ENCODE results near the gene ZBED4. TPM values are rescaled to one million over a fixed set of nuclear protein-coding genes. Genes with fewer than 3 reads are reported as not detected.
"Not testable (repeated sequence)": the region's sequence is repeated elsewhere in the genome, so short reads cannot be mapped to it uniquely, and the experiment has no call there.

The ZBED4 gene
- total RNA-seq, 2 donors from 2014 or later: 7.3 to 8.5 TPM

GRCh38 chr22:49850021-49850911, 3.4 kb upstream of the ZBED4 start:
- intact Hi-C loops (cut with DNase I): no loop called here
- peak; percentile 76 for DNase-seq (ENCODE audit: low spot score)

GRCh38 chr22:49850959-49851802, 2.5 kb upstream of the ZBED4 start:
- no peak for DNase-seq (ENCODE audit: low spot score)
- intact Hi-C loops (cut with DNase I): no loop called here

GRCh38 chr22:49852568-49852897, 1.1 kb upstream of the ZBED4 start:
- DNase-seq (ENCODE audit: low spot score); intact Hi-C loops (cut with DNase I): not testable (repeated sequence)

- DNase-seq (ENCODE audit: low spot score): no peak
- intact Hi-C loops (cut with DNase I): no loop called here
Observed at GRCh38 chr22:49853981-49854831, 562 bp downstream of the ZBED4 start.

GRCh38 chr22:49855251-49855911, 1.7 kb downstream of the ZBED4 start:
- intact Hi-C loops (cut with DNase I): no loop called here
- DNase-seq (ENCODE audit: low spot score): no peak

GRCh38 chr22:49856343-49856742, 2.7 kb downstream of the ZBED4 start:
- peak; percentile 73 for DNase-seq (ENCODE audit: low spot score)
- intact Hi-C loops (cut with DNase I): no loop called here

GRCh38 chr22:49856766-49857618, 3.3 kb downstream of the ZBED4 start:
- intact Hi-C loops (cut with DNase I): no loop called here

DNA sequence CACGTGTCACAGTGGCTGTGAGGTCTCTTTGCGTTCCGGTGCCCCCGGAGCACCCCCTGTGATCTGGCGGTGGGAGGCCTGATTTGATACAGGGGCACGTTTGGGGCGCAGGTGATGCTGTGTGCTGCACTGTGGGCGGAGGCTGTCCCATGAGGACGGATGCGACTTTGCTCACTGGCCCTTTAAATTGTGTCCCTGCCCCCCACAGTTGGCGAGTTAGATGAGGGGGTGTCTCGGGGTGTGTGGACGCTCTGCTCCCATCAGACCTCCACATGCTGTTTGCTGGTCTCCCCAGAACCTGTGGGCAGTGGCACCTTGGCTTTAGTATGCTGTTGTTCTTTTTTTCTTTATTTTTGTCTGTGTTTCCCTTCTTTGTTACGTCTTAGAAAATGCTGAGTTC, 5.2 kb downstream of the ZBED4 start:
- peak; percentile 52 for DNase-seq (ENCODE audit: low spot score)
- intact Hi-C loops (cut with DNase I): no loop called here

More at GRCh38 chr22:49856766-49857618, 3.3 kb downstream of the ZBED4 start:
- peak; percentile 73 for DNase-seq (ENCODE audit: low spot score)

DNA sequence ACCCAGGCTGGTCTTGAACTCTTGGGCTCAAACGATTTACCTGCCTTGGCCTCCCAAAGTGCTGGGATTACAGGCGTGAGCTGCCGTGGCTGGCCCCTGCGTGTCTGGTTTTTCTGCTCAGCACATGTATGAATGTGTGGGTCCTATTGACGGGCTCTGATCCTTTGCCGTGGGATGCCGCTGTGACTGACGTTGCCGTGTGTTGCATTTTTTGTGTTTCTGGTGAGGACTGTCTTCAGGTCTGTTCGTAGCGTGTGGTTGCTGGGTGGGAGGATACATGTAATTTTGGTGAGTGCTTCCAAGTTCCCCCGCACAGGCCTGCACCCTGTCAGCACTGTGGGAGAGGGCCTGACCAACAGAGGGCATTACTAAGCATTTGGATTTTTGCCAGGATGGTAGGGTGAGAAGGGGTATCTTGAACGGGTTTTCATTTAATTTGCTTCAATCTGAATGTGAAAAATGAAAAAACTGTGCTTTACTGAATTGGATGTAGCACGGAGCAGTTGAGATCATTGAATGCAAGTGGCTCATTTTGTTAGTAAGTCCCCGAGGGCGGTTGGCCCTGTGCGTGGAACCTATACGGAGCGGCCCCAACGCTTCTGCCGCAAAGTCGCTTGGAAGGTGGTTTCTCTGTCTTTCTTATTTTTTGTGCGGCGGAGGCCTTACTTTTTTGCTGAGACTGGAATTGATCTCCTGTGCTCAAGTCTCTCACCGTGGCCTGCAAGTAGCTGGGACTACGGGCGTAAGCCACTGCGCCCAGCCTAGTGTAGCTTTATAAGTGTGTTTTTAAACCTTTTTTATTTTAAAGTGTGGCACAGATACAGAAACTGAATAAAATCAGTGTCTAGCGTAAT, 8.2 kb downstream of the ZBED4 start:
- intact Hi-C loops (cut with DNase I): no loop called here
- peak; percentile 62 for DNase-seq (ENCODE audit: low spot score)

DNA sequence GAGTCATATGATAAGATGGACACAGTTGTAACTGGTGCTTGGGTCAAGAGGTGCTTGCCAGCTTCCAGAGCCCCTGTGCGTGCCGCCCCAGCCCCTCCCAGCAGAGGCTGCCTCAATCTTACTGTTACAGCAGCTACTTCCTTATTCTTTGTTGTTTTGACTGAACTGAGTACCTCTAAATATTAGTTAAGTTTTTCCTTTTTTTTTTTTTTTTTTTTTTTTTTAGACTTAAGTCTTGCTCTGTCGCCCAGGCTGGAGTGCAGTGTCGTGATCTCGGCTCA, 8.8 kb downstream of the ZBED4 start:
- intact Hi-C loops (cut with DNase I): no loop called here
- peak; percentile 58 for DNase-seq (ENCODE audit: low spot score)

- intact Hi-C loops (cut with DNase I): no loop called here
- peak; percentile 30 for DNase-seq (ENCODE audit: low spot score)
Observed at GRCh38 chr22:49863931-49864330, 10.3 kb downstream of the ZBED4 start.

DNA sequence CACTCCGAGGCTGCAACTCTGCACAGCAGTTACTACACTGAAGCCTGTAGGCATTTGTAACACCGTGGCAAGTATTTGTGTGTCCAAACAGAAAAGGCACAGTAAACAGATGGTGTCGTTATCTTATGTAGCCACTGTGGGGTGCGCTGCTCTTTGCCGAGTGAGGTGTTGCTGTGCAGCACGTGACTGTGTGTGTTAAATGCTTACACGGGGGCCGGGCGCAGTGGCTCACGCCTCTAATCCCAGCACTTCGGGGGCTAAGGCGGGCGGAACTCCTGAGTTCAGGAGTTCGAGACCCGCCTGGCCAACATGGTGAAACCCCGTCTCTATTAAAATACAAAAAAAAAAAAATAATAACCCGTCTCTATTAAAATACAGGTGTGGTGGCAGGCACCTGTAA, 11.5 kb downstream of the ZBED4 start:
- DNase-seq (ENCODE audit: low spot score): peak; percentile 15
- intact Hi-C loops (cut with DNase I): no loop called here

DNA sequence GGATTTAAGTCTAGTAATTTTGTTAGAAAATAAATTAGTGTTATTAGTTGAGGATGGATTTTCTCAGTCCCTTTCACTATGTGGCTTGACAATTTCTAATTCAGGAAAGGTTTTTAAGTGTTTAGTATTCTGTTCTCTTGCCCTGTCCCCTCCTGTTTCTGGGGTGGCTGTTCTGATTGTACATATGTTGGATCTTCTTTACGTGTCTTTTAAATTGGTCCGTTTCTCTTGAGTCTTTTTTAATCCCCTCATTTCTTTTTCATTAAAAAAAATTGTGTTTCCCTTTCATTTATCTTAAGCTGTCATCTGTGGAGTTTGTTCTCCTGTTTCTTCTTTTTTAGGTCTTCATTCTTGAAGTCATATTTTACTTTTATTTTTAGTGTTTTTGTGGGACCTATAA, 12.5 kb downstream of the ZBED4 start:
- intact Hi-C loops (cut with DNase I): no loop called here
- DNase-seq (ENCODE audit: low spot score): no peak

- intact Hi-C loops (cut with DNase I): no loop called here
- DNase-seq (ENCODE audit: low spot score): peak; percentile 11
Observed at GRCh38 chr22:49866646-49867045, 13.0 kb downstream of the ZBED4 start.

DNA sequence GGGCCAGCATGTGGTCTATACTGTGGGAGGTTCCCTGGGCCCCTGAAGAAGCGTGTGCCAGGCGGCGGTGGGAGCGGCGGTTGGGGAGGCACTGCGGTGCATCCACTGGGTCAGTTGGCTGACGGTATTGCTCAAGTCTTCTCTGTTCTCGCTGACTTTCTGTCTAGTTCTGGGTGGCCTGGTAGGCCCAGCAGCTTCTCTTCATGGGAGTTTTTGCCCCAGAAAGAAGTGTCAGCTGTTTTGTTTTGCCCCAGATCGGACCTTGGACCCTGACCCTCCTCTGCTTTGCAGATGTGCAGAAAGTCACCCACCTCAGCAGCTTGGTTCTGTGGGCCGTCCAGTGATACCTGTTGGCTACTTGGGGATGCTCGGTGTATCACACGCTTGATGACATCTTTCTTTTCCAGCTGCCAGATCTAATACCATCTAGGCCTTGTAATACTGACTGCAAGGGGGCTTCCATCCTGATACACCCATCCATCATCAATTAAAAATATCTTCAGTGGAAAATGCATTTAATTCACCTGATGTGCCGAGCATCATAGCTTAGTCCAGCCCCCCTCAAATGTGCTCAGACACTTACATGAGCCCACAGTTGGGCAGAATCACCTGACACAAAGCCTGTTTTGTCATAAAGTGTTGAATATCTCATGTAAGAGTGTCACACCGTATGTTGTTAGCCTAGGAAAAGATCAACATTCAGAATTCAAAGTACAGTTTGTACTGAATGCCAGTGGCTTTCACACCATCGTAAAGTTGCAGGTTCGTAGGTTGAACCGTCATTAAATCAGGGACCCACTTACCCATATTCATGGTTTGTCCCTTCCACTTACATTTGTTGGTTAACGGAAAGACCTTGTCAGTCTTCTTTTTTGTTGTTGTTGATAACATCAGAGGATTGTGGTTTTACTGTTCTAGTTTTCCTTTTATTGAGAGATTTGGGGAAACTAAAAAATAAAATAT, 13.9 kb downstream of the ZBED4 start:
- intact Hi-C loops (cut with DNase I): no loop called here
- DNase-seq (ENCODE audit: low spot score): peak; percentile 51

DNA sequence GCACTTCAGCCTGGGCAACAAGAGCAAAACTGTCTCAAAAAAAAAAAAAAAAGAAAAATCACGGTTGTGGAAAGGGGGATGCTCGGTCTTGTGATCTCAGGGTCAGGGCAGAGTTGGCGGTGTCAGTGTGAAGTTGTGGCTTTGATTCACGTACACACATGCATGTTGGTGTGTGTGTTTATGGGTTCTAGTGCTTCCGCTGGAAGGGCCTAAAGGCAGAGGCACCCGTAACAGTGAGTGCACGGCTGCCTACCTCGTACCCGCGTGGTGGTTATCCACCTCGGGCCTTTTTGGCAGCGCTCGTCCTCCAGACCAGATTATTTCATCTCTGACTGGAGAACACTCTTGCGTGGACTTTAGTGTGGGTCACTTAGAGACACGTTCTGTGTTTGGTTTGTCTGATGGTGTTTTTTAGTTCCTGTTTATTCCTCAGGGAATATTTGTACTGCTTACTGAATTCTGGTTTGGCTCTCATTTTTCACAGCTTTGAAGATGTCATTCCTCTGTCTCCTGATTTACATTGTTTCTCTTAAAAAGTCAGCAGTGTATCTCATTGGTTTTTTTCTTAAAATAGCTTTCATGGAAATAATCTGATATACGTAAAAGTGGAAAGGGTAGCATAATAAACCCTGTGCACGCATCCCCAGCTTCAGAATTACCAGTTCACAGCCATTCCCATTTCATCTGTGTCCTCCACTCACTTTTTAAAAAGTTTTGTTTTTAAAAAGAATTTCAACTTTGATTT, 15.6 kb downstream of the ZBED4 start:
- peak; percentile 41 for DNase-seq (ENCODE audit: low spot score)
- intact Hi-C loops (cut with DNase I): no loop called here
